Naive thymus-derived CD4-positive, alpha-beta T cell (primary cell): Measurements from ENCODE around the gene SPTSSA. TPM values are rescaled to one million over a fixed set of nuclear protein-coding genes. Genes with fewer than 3 reads are reported as not detected.

Experiments
- ATAC-seq: fragments of 150-1000 bp; cut with Tn5 transposase; 2 replicates; pipeline ENCODE4 v1.10.0; 2021; ENCODE audit warnings: mild to moderate bottlenecking, moderate library complexity
- CTCF ChIA-PET: fragments of 350-600 bp; sonication (Branson Sonifier 250); formaldehyde crosslinking; loops from one replicate; lab custom pipeline; 2021; ENCODE audit warnings: antibody characterized with exemption; lab: Charles Lee
- POLR2A ChIA-PET: fragments of 350-600 bp; sonication (Branson Sonifier 250); formaldehyde crosslinking; loops from one replicate; lab custom pipeline; 2021; ENCODE audit warnings: antibody characterized with exemption, inconsistent platforms; lab: Charles Lee
- DNase-seq, 9 donors: peaks; one replicate each; pipeline versions ENCODE4 v3.0.0 to v3.0.0-alpha.2; 2020 to 2022; ENCODE audit warnings: mixed read lengths in 1 of 9
- H3K27ac ChIP-seq: one replicate; pipeline ENCODE4 v1.7.0; 2013; ENCODE audit warnings: mild to moderate bottlenecking, low read depth, low read length, moderate library complexity
- H3K27me3 ChIP-seq, 2 donors: one replicate each; pipeline ENCODE4 v1.7.0; 2013; ENCODE audit warnings: low read length in 2 of 2, mild to moderate bottlenecking in 2 of 2, moderate library complexity in 2 of 2; ENCODE audit not compliant: control insufficient read depth in 2 of 2, insufficient read depth in 2 of 2
- H3K36me3 ChIP-seq, 3 experiments: 1 replicate in 2 of 3; 2 replicates in 1 of 3; pipeline ENCODE4 v1.7.0; 2013; ENCODE audit warnings: low read length in 3 of 3, mild to moderate bottlenecking in 3 of 3, moderate library complexity in 1 of 3; ENCODE audit not compliant: insufficient read depth in 3 of 3, control insufficient read depth in 2 of 3
- H3K4me1 ChIP-seq, 2 donors: one replicate each; pipeline ENCODE4 v1.7.0; 2013; ENCODE audit warnings: low read length in 2 of 2, mild to moderate bottlenecking in 2 of 2, moderate library complexity in 1 of 2; ENCODE audit not compliant: control insufficient read depth in 2 of 2, insufficient read depth in 2 of 2
- H3K4me3 ChIP-seq: 2 replicates; pipeline ENCODE4 v1.7.0; 2013; ENCODE audit warnings: mild to moderate bottlenecking, low read length
- H3K9me3 ChIP-seq, 3 experiments: 1 replicate in 2 of 3; 2 replicates in 1 of 3; pipeline ENCODE4 v1.7.0; 2013; ENCODE audit warnings: low read length in 3 of 3; ENCODE audit not compliant: control insufficient read depth in 2 of 3
- H3K27ac Mint-ChIP-seq, 9 donors: one replicate each; pipeline ENCODE4 v1.8.0; 2020 to 2022; ENCODE audit warnings: mixed read lengths in 9 of 9, mild to moderate bottlenecking in 8 of 9, moderate library complexity in 5 of 9, inconsistent platforms in 2 of 9
- H3K27me3 Mint-ChIP-seq, 5 donors: one replicate each; pipeline ENCODE4 v1.8.0; 2021 to 2022; ENCODE audit warnings: mixed read lengths in 5 of 5, mild to moderate bottlenecking in 1 of 5
- H3K36me3 Mint-ChIP-seq, 5 donors: one replicate each; pipeline ENCODE4 v1.8.0; 2020 to 2022; ENCODE audit warnings: mixed read lengths in 5 of 5, mild to moderate bottlenecking in 3 of 5, inconsistent platforms in 1 of 5
- H3K4me1 Mint-ChIP-seq, 7 donors: one replicate each; pipeline ENCODE4 v1.8.0; 2020 to 2022; ENCODE audit warnings: mixed read lengths in 7 of 7, mild to moderate bottlenecking in 3 of 7, inconsistent platforms in 1 of 7
- H3K4me3 Mint-ChIP-seq, 10 donors: one replicate each; pipeline ENCODE4 v1.8.0; 2020 to 2022; ENCODE audit warnings: mild to moderate bottlenecking in 10 of 10, mixed read lengths in 10 of 10, moderate library complexity in 6 of 10, inconsistent platforms in 2 of 10
- H3K9me3 Mint-ChIP-seq, 11 donors: one replicate each; pipeline ENCODE4 v1.8.0; 2020 to 2022; ENCODE audit warnings: mixed read lengths in 11 of 11, mild to moderate bottlenecking in 4 of 11, inconsistent platforms in 1 of 11, moderate library complexity in 1 of 11
- intact Hi-C, 2 donors: fragments of 100-400 bp; cut with micrococcal nuclease; formaldehyde crosslinking; loops; one replicate each; pipeline ENCODE4 v1.15.1; 2023
- polyA plus RNA-seq, 2 donors: library from polyadenylated mRNA; unstranded; fragments of 300-500 nt; fragmentation: Illumina TruSeq; gene quantifications; one replicate each; pipeline ENCODE4 v1.2.3, GENCODE V29; 2021
- total RNA-seq, 6 experiments: library from RNA in 5 of 6; stranded (reverse) in 5 of 6; gene quantifications; 1 replicate in 5 of 6; 2 replicates in 1 of 6; pipeline ENCODE4 v1.2.3 and lab custom pipeline; 2021 to 2026

Gene SPTSSA
- total and polyA plus RNA-seq, 7 experiments from 2014 or later, result 2.2 to 13.3 (median 5.1) TPM

GRCh38 chr14:34425095-34425851 lies 36.8 kb downstream of the SPTSSA start:
- H3K27ac ChIP-seq, result no peak overlapping the region
- intact Hi-C loops, result no loop called here
- Mint-ChIP-seq H3K4me1 (peaks cover 0 to 2% (median 0%) of the 10 kb centered on the region in 7 donors), H3K36me3 (peaks cover 0 to 8% (median 0%) of the 10 kb centered on the region in 5 donors), H3K9me3 (peaks cover 0 to 19% (median 9%) of the 10 kb centered on the region in 11 donors), H3K4me3 (no peak overlapping the region), H3K27me3 (peaks cover 0 to 9% (median 4%) of the 10 kb centered on the region in 5 donors), H3K27ac (peak overlapping the region in 1 of 9 donors; percentile 5)
- H3K9me3 ChIP-seq, result peaks cover 0 to 13% (median 0%) of the 10 kb centered on the region in 3 experiments
- DNase-seq (no peak), ATAC-seq (no peak)
- no peak overlapping the region for H3K4me3 ChIP-seq
- peaks cover 0 to 4% of the 10 kb centered on the region in 2 donors for H3K27me3 ChIP-seq
- no peaks in the 10 kb centered on the region for H3K36me3 ChIP-seq
- ChIA-PET CTCF (no interaction called here), POLR2A (no interaction called here)
- no peaks in the 10 kb centered on the region for H3K4me1 ChIP-seq

DNA sequence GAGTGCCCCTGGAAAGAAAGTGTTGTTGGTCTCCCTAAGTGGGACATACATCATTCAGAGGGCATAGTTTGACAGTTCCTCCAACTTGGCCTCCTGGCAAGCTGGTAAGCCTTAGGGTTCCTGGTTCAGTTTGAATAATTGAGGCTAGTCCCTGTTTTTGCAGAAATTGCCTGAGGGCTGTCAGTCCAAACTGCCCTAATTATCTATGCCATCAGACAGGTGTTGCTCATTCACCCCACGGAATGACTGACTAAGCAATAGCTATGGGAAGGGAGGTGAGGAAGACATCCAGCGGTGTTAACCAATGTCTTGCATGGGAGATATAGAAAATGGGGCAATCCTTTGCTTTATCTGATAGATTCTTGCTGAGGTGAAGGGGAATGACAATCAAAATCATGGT lies 37.6 kb downstream of the SPTSSA start:
- H3K4me3 Mint-ChIP-seq, result no peak overlapping the region
- H3K4me1 ChIP-seq, result no peaks in the 10 kb centered on the region
- H3K36me3 Mint-ChIP-seq, result peaks cover 0 to 8% (median 0%) of the 10 kb centered on the region in 5 donors
- no peaks in the 10 kb centered on the region for H3K36me3 ChIP-seq
- H3K9me3 Mint-ChIP-seq, result peaks cover 0 to 25% (median 9%) of the 10 kb centered on the region in 11 donors
- POLR2A ChIA-PET, result no interaction called here
- H3K27ac ChIP-seq, result no peak overlapping the region
- no peak for DNase-seq
- H3K27me3 Mint-ChIP-seq, result peaks cover 0 to 9% (median 4%) of the 10 kb centered on the region in 5 donors
- intact Hi-C loops, result no loop called here
- H3K27ac Mint-ChIP-seq, result no peak overlapping the region
- H3K9me3 ChIP-seq, result peaks cover 0 to 13% (median 0%) of the 10 kb centered on the region in 3 experiments
- H3K27me3 ChIP-seq, result peaks cover 0 to 4% of the 10 kb centered on the region in 2 donors
- CTCF ChIA-PET, result no interaction called here
- H3K4me1 Mint-ChIP-seq, result peaks cover 0 to 2% (median 0%) of the 10 kb centered on the region in 7 donors
- H3K4me3 ChIP-seq, result no peak overlapping the region
- no peak for ATAC-seq

- no peak for DNase-seq
- intact Hi-C loops, result no loop called here
These were observed 38.6 kb downstream of the SPTSSA start for GRCh38 chr14:34423445-34423844.

DNA sequence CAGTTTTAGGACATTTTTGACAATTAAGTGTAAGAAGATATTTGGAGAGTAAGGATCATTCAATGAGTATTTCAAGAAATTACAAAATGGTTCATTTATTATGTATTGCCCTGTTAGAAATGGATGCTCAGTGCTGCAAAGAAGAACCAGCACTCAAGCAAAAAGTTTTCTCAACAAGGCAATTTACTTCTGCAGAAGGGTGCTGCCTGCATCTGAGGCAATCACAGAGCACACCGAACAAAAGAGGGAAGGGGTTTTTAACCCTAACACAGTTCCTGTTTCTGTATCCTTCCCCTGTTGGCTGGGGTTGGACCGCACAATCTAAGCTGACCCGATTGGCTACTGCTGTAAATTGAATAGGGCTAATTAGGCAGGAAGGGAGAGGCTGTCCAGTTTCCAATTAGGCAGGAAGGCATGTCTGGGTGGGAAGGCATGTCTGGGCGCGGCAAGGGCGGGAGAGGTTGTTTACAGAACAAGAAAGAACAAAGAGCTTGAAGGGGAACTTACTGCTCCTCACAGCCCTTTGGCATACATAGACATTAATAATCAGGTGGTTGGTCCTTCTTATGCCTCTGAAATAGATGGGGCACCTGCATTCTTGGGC lies 41.4 kb downstream of the SPTSSA start:
- no peak overlapping the region for H3K4me3 Mint-ChIP-seq
- CTCF ChIA-PET, result no interaction called here
- peaks cover 0 to 2% (median 0%) of the 10 kb centered on the region in 7 donors for H3K4me1 Mint-ChIP-seq

More at GRCh38 chr14:34423445-34423844, 38.6 kb downstream of the SPTSSA start:
- H3K36me3 ChIP-seq, result no peaks in the 10 kb centered on the region
- peaks cover 0 to 13% (median 0%) of the 10 kb centered on the region in 3 experiments for H3K9me3 ChIP-seq
- POLR2A ChIA-PET, result no interaction called here
- peaks cover 0 to 30% (median 9%) of the 10 kb centered on the region in 11 donors for H3K9me3 Mint-ChIP-seq
- peaks cover 0 to 8% (median 0%) of the 10 kb centered on the region in 5 donors for H3K36me3 Mint-ChIP-seq
- no peak for ATAC-seq
- no peak overlapping the region for H3K4me3 ChIP-seq
- H3K27me3 Mint-ChIP-seq, result peaks cover 0 to 9% (median 4%) of the 10 kb centered on the region in 5 donors
- H3K27ac Mint-ChIP-seq, result no peak overlapping the region
- H3K4me3 Mint-ChIP-seq, result no peak overlapping the region
- no peak overlapping the region for H3K27ac ChIP-seq
- CTCF ChIA-PET, result no interaction called here
- peaks cover 0 to 4% of the 10 kb centered on the region in 2 donors for H3K27me3 ChIP-seq
- H3K4me1 ChIP-seq, result no peaks in the 10 kb centered on the region
- peaks cover 0 to 2% (median 0%) of the 10 kb centered on the region in 7 donors for H3K4me1 Mint-ChIP-seq

DNA sequence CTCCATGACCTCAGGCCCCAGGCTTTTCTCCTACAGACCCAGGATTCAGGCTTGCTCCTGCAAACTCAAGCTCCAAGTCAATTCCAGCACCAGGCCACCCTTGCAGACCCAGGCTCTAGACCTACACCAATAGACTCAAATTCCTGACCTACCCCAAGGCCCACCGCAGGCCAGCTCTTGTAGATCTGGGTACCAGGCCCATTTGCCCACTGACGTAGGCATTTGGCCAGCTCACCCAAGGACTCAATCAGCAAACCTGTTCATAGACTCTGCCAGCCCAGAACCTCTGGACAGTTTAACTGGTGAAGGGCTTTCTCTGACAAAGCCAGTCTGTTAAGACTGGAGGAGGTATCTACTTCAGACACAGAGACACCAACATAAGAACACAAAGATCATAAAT lies 52.3 kb downstream of the SPTSSA start:
- H3K36me3 Mint-ChIP-seq, result peaks cover 0 to 4% (median 2%) of the 10 kb centered on the region in 5 donors

More for the DNA sequence above, 41.4 kb downstream of the SPTSSA start:
- intact Hi-C loops, result no loop called here
- H3K36me3 Mint-ChIP-seq, result peaks cover 0 to 8% (median 0%) of the 10 kb centered on the region in 5 donors
- peaks cover 0 to 35% (median 9%) of the 10 kb centered on the region in 11 donors for H3K9me3 Mint-ChIP-seq
- H3K27ac Mint-ChIP-seq, result no peak overlapping the region
- Histone ChIP-seq H3K36me3 (no peaks in the 10 kb centered on the region), H3K27me3 (peaks cover 0 to 4% of the 10 kb centered on the region in 2 donors), H3K27ac (no peak overlapping the region), H3K4me3 (no peak overlapping the region), H3K9me3 (peaks cover 0 to 13% (median 0%) of the 10 kb centered on the region in 3 experiments), H3K4me1 (no peaks in the 10 kb centered on the region)
- ATAC-seq, result no peak
- POLR2A ChIA-PET, result no interaction called here
- DNase-seq, result no peak
- peaks cover 0 to 14% (median 9%) of the 10 kb centered on the region in 5 donors for H3K27me3 Mint-ChIP-seq

DNA sequence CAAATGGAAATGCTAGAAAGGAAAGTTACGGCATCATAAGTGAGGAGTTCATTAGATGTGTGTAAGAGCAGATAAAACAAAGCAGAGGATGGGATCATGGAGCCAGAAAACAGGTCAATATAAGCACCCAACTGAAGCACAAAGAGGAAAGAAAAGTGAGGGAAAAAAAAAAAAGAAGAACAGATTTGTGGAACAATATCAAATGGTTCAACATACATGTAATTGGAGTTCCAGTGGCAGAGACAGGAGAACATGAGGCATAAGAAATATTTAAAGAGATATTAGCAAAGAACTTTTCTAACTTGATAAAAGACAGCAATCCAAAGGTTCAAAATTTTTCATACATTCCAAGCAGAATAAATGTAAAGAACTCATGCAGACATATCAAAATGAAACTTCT lies 54.1 kb downstream of the SPTSSA start:
- H3K36me3 Mint-ChIP-seq, result peaks cover 0 to 4% (median 2%) of the 10 kb centered on the region in 5 donors
- Histone ChIP-seq H3K27ac (no peak overlapping the region), H3K4me1 (no peaks in the 10 kb centered on the region), H3K36me3 (no peaks in the 10 kb centered on the region), H3K4me3 (no peak overlapping the region), H3K9me3 (peaks cover 0 to 15% (median 0%) of the 10 kb centered on the region in 3 experiments), H3K27me3 (no peaks in the 10 kb centered on the region)
- ChIA-PET CTCF (no interaction called here), POLR2A (no interaction called here)
- no peak overlapping the region for H3K27ac Mint-ChIP-seq
- H3K4me1 Mint-ChIP-seq, result peaks cover 0 to 6% (median 0%) of the 10 kb centered on the region in 7 donors
- peaks cover 0 to 15% (median 8%) of the 10 kb centered on the region in 5 donors for H3K27me3 Mint-ChIP-seq
- H3K9me3 Mint-ChIP-seq, result peaks cover 1 to 33% (median 17%) of the 10 kb centered on the region in 11 donors
- intact Hi-C loops, result no loop called here
- DNase-seq (no peak), ATAC-seq (no peak)
- no peak overlapping the region for H3K4me3 Mint-ChIP-seq

More for the DNA sequence above, 52.3 kb downstream of the SPTSSA start:
- H3K27me3 ChIP-seq, result no peaks in the 10 kb centered on the region
- H3K4me3 ChIP-seq, result no peak overlapping the region
- H3K4me3 Mint-ChIP-seq, result no peak overlapping the region
- H3K4me1 Mint-ChIP-seq, result no peaks in the 10 kb centered on the region
- ATAC-seq, result no peak
- intact Hi-C loops, result no loop called here
- DNase-seq, result no peak
- H3K36me3 ChIP-seq, result no peaks in the 10 kb centered on the region
- H3K27ac ChIP-seq, result no peak overlapping the region
- H3K27ac Mint-ChIP-seq, result no peak overlapping the region
- peaks cover 0 to 15% (median 4%) of the 10 kb centered on the region in 5 donors for H3K27me3 Mint-ChIP-seq
- ChIA-PET CTCF (no interaction called here), POLR2A (no interaction called here)
- H3K9me3 Mint-ChIP-seq, result peaks cover 1 to 46% (median 17%) of the 10 kb centered on the region in 11 donors
- H3K9me3 ChIP-seq, result peaks cover 0 to 15% (median 0%) of the 10 kb centered on the region in 3 experiments
- no peaks in the 10 kb centered on the region for H3K4me1 ChIP-seq
